Stimulated activated CD8-positive, alpha-beta memory T cell treated with anti-CD3 and anti-CD28 coated beads, Interleukin-2, amount 100 ng/mL, for 1 hour (primary cell): ENCODE data around the gene ELMO1.

Experiments
- DNase-seq, 2 donors: peaks; one replicate each; pipeline ENCODE4 v3.0.0-alpha.2; 2020; ENCODE audit warnings: low read depth in 2 of 2

ELMO1 gene

GRCh38 chr7:37346761-37347160 is 101.9 kb downstream of the ELMO1 start:
- no peak for DNase-seq

GRCh38 chr7:37344886-37345579 is 103.6 kb downstream of the ELMO1 start:
- no peak for DNase-seq

GRCh38 chr7:37342688-37343471 is 105.8 kb downstream of the ELMO1 start:
- peak; percentile 29 to 56 for DNase-seq

GRCh38 chr7:37342176-37342687 is 106.4 kb downstream of the ELMO1 start:
- no peak for DNase-seq

GRCh38 chr7:37341033-37341630 is 107.5 kb downstream of the ELMO1 start:
- no peak for DNase-seq

GRCh38 chr7:37338966-37339365 is 109.7 kb downstream of the ELMO1 start:
- no peak for DNase-seq

GRCh38 chr7:37337522-37337921 is 111.1 kb downstream of the ELMO1 start:
- DNase-seq = no peak

- no peak for DNase-seq
These were observed 112.4 kb downstream of the ELMO1 start for GRCh38 chr7:37336259-37336658.

GRCh38 chr7:37333075-37333474 is 115.6 kb downstream of the ELMO1 start:
- DNase-seq = no peak

- DNase-seq = no peak
These were observed 116.2 kb downstream of the ELMO1 start for GRCh38 chr7:37332243-37333016.

GRCh38 chr7:37330775-37331174 is 117.9 kb downstream of the ELMO1 start:
- DNase-seq = no peak

GRCh38 chr7:37329940-37330339 is 118.7 kb downstream of the ELMO1 start:
- no peak for DNase-seq

- DNase-seq = no peak
These were observed 121.4 kb downstream of the ELMO1 start for GRCh38 chr7:37327288-37327687.

- no peak for DNase-seq
These were observed 124.7 kb downstream of the ELMO1 start for GRCh38 chr7:37323966-37324365.

- no peak for DNase-seq
These were observed 125.8 kb downstream of the ELMO1 start for GRCh38 chr7:37322831-37323230.

- DNase-seq = no peak
These were observed 127.7 kb downstream of the ELMO1 start for GRCh38 chr7:37320848-37321468.

- DNase-seq = no peak
These were observed 128.4 kb downstream of the ELMO1 start for GRCh38 chr7:37320140-37320847.

GRCh38 chr7:37318541-37318940 is 130.1 kb downstream of the ELMO1 start:
- DNase-seq = no peak

- DNase-seq = no peak
These were observed 132.6 kb downstream of the ELMO1 start for GRCh38 chr7:37315772-37316715.

GRCh38 chr7:37312608-37313007 is 136.1 kb downstream of the ELMO1 start:
- no peak for DNase-seq
